SJSA1 (cell line): ENCODE data around the gene CHFR. TPM values are rescaled to one million over a fixed set of nuclear protein-coding genes. Genes with fewer than 3 reads are reported as not detected.

Experiments used
- total RNA-seq: library from RNA; depleted of rRNA; stranded (reverse); fragments of >200 nt; shearing (Covaris generic); gene quantifications from 2 replicates; pipeline ENCODE4 v1.2.3, GENCODE V29; 2014; rRNA removed

Gene CHFR
- total RNA-seq, 1 experiment from 2014 or later, result 7.1 TPM

Other genes starting within 250 kb of the CHFR start
- gene POLE, start 200.3 kb downstream of the CHFR start, total RNA-seq, result 17.4 and 32.8 TPM in 2 replicates
- gene PXMP2, start 200.0 kb downstream of the CHFR start, total RNA-seq, result 105 and 109 TPM in 2 replicates
- gene PGAM5, start 176.8 kb downstream of the CHFR start, total RNA-seq, result 30.8 and 36.5 TPM in 2 replicates
- 64.0 and 72.6 TPM in 2 replicates for gene ANKLE2, start 125.8 kb downstream of the CHFR start, total RNA-seq
- 52.8 and 71.1 TPM in 2 replicates for gene GOLGA3, start 58.7 kb downstream of the CHFR start, total RNA-seq
- gene ZNF605, start 68.7 kb upstream of the CHFR start, total RNA-seq, result 0.32 and 0.88 TPM in 2 replicates
- gene ZNF26, start 98.8 kb upstream of the CHFR start, total RNA-seq, result 5.8 and 10.4 TPM in 2 replicates
- 4.1 and 6.4 TPM in 2 replicates for gene ZNF84, start 149.9 kb upstream of the CHFR start, total RNA-seq
- 0.16 and 0.84 TPM in 2 replicates for gene ZNF140, start 193.3 kb upstream of the CHFR start, total RNA-seq
- 0.03 and 0.11 TPM in 2 replicates for gene ZNF891, start 242.7 kb upstream of the CHFR start, total RNA-seq
- gene ZNF10, start 243.0 kb upstream of the CHFR start, total RNA-seq, result 0.25 and 0.32 TPM in 2 replicates